Measurements from ENCODE around the gene KRTAP13-3.

The KRTAP13-3 gene

GRCh38 chr21:30425826-30426225 is at the start of gene KRTAP13-3:
Gene KRTAP13-3, minus strand, starts transcription at chr21:30425926. Its CDS starts 14 bp downstream, at chr21:30425912.
- DNase-seq = no peak

- DNase-seq = no peak
Measured at GRCh38 chr21:30468900-30469714, 43.4 kb upstream of the KRTAP13-3 start.

- no peak for DNase-seq
Measured at GRCh38 chr21:30463713-30464112, 38.0 kb upstream of the KRTAP13-3 start.

- no peak for DNase-seq
Measured at GRCh38 chr21:30448514-30448913, 22.8 kb upstream of the KRTAP13-3 start.

GRCh38 chr21:30447056-30447455 is 21.3 kb upstream of the KRTAP13-3 start:
- no peak for DNase-seq

- no peak for DNase-seq
Measured at GRCh38 chr21:30444204-30444603, 18.5 kb upstream of the KRTAP13-3 start.

GRCh38 chr21:30443226-30443625 is 17.5 kb upstream of the KRTAP13-3 start:
- no peak for DNase-seq

- DNase-seq = no peak
Measured at GRCh38 chr21:30439975-30440374, 14.2 kb upstream of the KRTAP13-3 start, which contains the start of gene KRTAP15-1. Gene KRTAP15-1, plus strand, starts transcription at chr21:30440275. Its CDS starts 53 bp downstream, at chr21:30440328.

- no peak for DNase-seq
Measured at GRCh38 chr21:30437010-30437565, 11.4 kb upstream of the KRTAP13-3 start.

- DNase-seq = no peak
Measured at GRCh38 chr21:30434033-30434631, 8.4 kb upstream of the KRTAP13-3 start.

- no peak for DNase-seq
Measured at GRCh38 chr21:30430170-30430655, 4.5 kb upstream of the KRTAP13-3 start, which contains the start of gene KRTAP13-4. Gene KRTAP13-4, plus strand, starts transcription at chr21:30430220. Its CDS starts 56 bp downstream, at chr21:30430276.

GRCh38 chr21:30426731-30427130 is 1.0 kb upstream of the KRTAP13-3 start:
- DNase-seq = no peak

GRCh38 chr21:30415993-30416392 is 9.7 kb downstream of the KRTAP13-3 start:
- no peak for DNase-seq

- no peak for DNase-seq
Measured at GRCh38 chr21:30408782-30409494, 16.8 kb downstream of the KRTAP13-3 start.

GRCh38 chr21:30395731-30396130 is 30.0 kb downstream of the KRTAP13-3 start, which contains the start of gene KRTAP13-1:
Gene KRTAP13-1, plus strand, starts transcription at chr21:30396031. Its CDS starts 56 bp downstream, at chr21:30396087.
- DNase-seq = no peak

- DNase-seq = no peak
Measured at GRCh38 chr21:30391492-30392025, 34.2 kb downstream of the KRTAP13-3 start.

GRCh38 chr21:30382201-30382600 is 43.5 kb downstream of the KRTAP13-3 start:
- DNase-seq = no peak
